Smooth muscle cell of the brain vasculature (primary cell): ENCODE results near the gene KATNIP.
"Not testable (repeated sequence)": the region's sequence is repeated elsewhere in the genome, so short reads cannot be mapped to it uniquely, and the experiment has no call there.

Experiments used
- DNase-seq: peaks from one replicate; pipeline ENCODE4 v3.0.0-alpha.2; 2012; ENCODE audit warnings: low read depth, low spot score

Gene KATNIP

GRCh38 chr16:27534256-27534655 lies 15.7 kb upstream of the KATNIP start:
- DNase-seq, result no peak

- DNase-seq, result no peak
Measured at GRCh38 chr16:27538528-27538927, 11.4 kb upstream of the KATNIP start.

GRCh38 chr16:27539120-27539519 lies 10.8 kb upstream of the KATNIP start:
- no peak for DNase-seq

- DNase-seq, result no peak
Measured at GRCh38 chr16:27539636-27540035, 10.3 kb upstream of the KATNIP start.

GRCh38 chr16:27543801-27544200 lies 6.1 kb upstream of the KATNIP start:
- no peak for DNase-seq

- DNase-seq, result no peak
Measured at GRCh38 chr16:27544671-27545070, 5.3 kb upstream of the KATNIP start.

- no peak for DNase-seq
Measured at GRCh38 chr16:27547134-27547533, 2.8 kb upstream of the KATNIP start.

GRCh38 chr16:27547851-27548250 lies 2.1 kb upstream of the KATNIP start:
- no peak for DNase-seq

GRCh38 chr16:27549464-27549745 lies 539 bp upstream of the KATNIP start:
- DNase-seq, result no peak

- no peak for DNase-seq
Measured at GRCh38 chr16:27550582-27550920, 607 bp downstream of the KATNIP start.

GRCh38 chr16:27551036-27551435 lies 1.1 kb downstream of the KATNIP start:
- no peak for DNase-seq

- DNase-seq, result no peak
Measured at GRCh38 chr16:27556471-27556870, 6.5 kb downstream of the KATNIP start.

GRCh38 chr16:27558434-27558833 lies 8.5 kb downstream of the KATNIP start:
- DNase-seq, result no peak

- DNase-seq, result no peak
Measured at GRCh38 chr16:27558932-27559331, 9.0 kb downstream of the KATNIP start.

GRCh38 chr16:27561216-27561615 lies 11.3 kb downstream of the KATNIP start:
- DNase-seq, result no peak

- no peak for DNase-seq
Measured at GRCh38 chr16:27564224-27564623, 14.3 kb downstream of the KATNIP start.

GRCh38 chr16:27566417-27566816 lies 16.5 kb downstream of the KATNIP start:
- no peak for DNase-seq

- no peak for DNase-seq
Measured at GRCh38 chr16:27568077-27568476, 18.1 kb downstream of the KATNIP start.

GRCh38 chr16:27570986-27571385 lies 21.0 kb downstream of the KATNIP start:
- not testable (repeated sequence) for DNase-seq

GRCh38 chr16:27571433-27572326 lies 21.7 kb downstream of the KATNIP start:
- DNase-seq, result no peak

- no peak for DNase-seq
Measured at GRCh38 chr16:27572711-27573110, 22.8 kb downstream of the KATNIP start.

- no peak for DNase-seq
Measured at GRCh38 chr16:27576729-27577128, 26.8 kb downstream of the KATNIP start.

GRCh38 chr16:27579087-27579980 lies 29.4 kb downstream of the KATNIP start:
- no peak for DNase-seq
